ENCODE measurements around the gene SLC35B1. TPM values are rescaled to one million over a fixed set of nuclear protein-coding genes. Genes with fewer than 3 reads are reported as not detected.
A peak's percentile ranks its signal among the peaks of the same experiment; 100 is the strongest.

SLC35B1 gene
- total RNA-seq, 1 experiment from 2014 or later, result 55.9 TPM

DNA sequence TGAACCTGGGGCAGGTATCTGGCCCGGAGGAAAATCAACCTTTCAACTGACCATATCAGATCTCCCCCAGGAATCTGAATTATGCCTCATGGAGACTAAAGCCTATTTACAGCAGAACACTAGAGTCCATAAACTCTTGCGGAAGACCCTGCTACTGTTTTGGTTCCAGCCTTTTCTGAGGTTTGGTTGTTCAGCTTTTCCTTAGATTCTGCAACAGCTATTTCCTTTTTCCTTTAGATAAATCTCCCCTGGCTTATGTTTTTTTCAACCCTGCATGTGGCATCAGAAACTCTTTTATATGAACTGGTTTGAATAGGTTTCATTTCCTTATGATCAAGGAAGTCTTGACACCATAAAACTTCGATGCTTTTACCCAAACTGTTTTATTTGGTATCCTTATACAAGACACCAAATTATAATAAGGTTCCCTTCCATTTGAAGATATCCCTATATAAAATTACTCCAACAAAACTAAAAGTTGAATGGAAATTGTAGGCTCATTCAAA is 43.0 kb downstream of the SLC35B1 start:
- Mint-ChIP-seq H3K9me3 (peaks cover 17% of the 10 kb centered on the region), H3K4me3 (no peak overlapping the region), H3K27ac (no peak overlapping the region; the same call in 1 of the 2 replicates), H3K36me3 (peaks cover 22% of the 10 kb centered on the region), H3K4me1 (peaks cover 4% of the 10 kb centered on the region), H3K27me3 (ENCODE audit: low read depth) (no peaks in the 10 kb centered on the region)
- ATAC-seq (no peak), DNase-seq (ENCODE audit: low spot score) (no peak)
- TF ChIP-seq CREB1 (CRISPR knock-in tag; IDR thresholded peaks at IDR 0.05) (no peak), JUN (CRISPR knock-in tag; IDR thresholded peaks at IDR 0.05) (no peak), ZBTB21 (CRISPR knock-in tag; IDR thresholded peaks at IDR 0.05; ENCODE audit: borderline replicate concordance) (no peak), ATF1 (CRISPR knock-in tag; IDR thresholded peaks at IDR 0.05) (no peak), MYBL2 (CRISPR knock-in tag; IDR thresholded peaks at IDR 0.05) (no peak)
- TF ChIP-seq, protein P1, sequence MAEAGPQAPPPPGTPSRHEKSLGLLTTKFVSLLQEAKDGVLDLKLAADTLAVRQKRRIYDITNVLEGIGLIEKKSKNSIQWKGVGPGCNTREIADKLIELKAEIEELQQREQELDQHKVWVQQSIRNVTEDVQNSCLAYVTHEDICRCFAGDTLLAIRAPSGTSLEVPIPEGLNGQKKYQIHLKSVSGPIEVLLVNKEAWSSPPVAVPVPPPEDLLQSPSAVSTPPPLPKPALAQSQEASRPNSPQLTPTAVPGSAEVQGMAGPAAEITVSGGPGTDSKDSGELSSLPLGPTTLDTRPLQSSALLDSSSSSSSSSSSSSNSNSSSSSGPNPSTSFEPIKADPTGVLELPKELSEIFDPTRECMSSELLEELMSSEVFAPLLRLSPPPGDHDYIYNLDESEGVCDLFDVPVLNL (CRISPR knock-in tag; IDR thresholded peaks at IDR 0.05; ENCODE audit: borderline replicate concordance, low read depth), result no peak
- TF ChIP-seq, protein P2, sequence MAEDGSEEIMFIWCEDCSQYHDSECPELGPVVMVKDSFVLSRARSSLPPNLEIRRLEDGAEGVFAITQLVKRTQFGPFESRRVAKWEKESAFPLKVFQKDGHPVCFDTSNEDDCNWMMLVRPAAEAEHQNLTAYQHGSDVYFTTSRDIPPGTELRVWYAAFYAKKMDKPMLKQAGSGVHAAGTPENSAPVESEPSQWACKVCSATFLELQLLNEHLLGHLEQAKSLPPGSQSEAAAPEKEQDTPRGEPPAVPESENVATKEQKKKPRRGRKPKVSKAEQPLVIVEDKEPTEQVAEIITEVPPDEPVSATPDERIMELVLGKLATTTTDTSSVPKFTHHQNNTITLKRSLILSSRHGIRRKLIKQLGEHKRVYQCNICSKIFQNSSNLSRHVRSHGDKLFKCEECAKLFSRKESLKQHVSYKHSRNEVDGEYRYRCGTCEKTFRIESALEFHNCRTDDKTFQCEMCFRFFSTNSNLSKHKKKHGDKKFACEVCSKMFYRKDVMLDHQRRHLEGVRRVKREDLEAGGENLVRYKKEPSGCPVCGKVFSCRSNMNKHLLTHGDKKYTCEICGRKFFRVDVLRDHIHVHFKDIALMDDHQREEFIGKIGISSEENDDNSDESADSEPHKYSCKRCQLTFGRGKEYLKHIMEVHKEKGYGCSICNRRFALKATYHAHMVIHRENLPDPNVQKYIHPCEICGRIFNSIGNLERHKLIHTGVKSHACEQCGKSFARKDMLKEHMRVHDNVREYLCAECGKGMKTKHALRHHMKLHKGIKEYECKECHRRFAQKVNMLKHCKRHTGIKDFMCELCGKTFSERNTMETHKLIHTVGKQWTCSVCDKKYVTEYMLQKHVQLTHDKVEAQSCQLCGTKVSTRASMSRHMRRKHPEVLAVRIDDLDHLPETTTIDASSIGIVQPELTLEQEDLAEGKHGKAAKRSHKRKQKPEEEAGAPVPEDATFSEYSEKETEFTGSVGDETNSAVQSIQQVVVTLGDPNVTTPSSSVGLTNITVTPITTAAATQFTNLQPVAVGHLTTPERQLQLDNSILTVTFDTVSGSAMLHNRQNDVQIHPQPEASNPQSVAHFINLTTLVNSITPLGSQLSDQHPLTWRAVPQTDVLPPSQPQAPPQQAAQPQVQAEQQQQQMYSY (CRISPR knock-in tag; IDR thresholded peaks at IDR 0.05), result no peak
- TF ChIP-seq, protein P3, sequence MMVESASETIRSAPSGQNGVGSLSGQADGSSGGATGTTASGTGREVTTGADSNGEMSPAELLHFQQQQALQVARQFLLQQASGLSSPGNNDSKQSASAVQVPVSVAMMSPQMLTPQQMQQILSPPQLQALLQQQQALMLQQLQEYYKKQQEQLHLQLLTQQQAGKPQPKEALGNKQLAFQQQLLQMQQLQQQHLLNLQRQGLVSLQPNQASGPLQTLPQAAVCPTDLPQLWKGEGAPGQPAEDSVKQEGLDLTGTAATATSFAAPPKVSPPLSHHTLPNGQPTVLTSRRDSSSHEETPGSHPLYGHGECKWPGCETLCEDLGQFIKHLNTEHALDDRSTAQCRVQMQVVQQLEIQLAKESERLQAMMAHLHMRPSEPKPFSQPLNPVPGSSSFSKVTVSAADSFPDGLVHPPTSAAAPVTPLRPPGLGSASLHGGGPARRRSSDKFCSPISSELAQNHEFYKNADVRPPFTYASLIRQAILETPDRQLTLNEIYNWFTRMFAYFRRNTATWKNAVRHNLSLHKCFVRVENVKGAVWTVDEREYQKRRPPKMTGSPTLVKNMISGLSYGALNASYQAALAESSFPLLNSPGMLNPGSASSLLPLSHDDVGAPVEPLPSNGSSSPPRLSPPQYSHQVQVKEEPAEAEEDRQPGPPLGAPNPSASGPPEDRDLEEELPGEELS (CRISPR knock-in tag; IDR thresholded peaks at IDR 0.05), result no peak
- ChIA-PET CTCF (no interaction called here), POLR2A (interaction anchor here (0.7 kb wide), 1 partner anchor 67 kb away, joined by 5 read pairs; no protein-coding TSS in a partner anchor)

DNA sequence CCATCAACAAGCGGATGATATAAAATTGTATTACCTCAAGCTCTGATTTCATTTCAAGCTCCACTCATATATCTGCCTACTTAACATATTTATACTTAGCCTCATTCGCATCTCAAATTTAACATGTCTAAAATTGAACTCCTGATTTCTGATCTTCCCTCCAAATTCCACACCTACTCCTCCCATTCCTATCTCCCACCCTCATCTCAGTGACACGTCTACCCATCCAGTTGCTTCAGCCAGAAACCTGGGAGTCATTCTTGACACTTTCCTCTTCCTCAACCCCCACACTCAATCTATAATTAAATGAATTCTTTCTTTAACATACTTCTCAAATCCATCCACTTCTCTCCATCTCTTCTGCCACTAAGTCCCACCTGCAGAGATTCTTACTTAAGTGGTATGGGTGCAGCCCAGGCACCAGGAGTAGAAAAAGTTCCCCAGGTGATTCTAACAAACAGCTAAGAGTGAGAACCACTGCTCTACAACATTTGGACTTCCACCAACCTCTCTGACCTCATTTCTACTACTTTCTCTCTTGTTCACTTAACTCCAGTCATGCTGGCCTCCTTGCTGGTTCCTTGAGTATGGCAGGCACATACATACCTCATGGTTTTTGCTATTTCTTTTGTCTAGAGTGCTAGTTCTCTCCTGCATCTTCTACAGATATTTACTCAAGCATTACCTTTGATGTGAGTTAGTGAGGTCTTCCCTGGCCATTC is 47.9 kb downstream of the SLC35B1 start:
- Mint-ChIP-seq H3K27ac (no peak overlapping the region), H3K36me3 (peaks cover 26% of the 10 kb centered on the region), H3K4me3 (no peak overlapping the region), H3K27me3 (ENCODE audit: low read depth) (no peaks in the 10 kb centered on the region), H3K4me1 (peaks cover 4% of the 10 kb centered on the region), H3K9me3 (peaks cover 17% of the 10 kb centered on the region)
- TF ChIP-seq ZNF219 (CRISPR knock-in tag; IDR thresholded peaks at IDR 0.05; ENCODE audit: borderline replicate concordance), result no peak
- TF ChIP-seq, protein P4, sequence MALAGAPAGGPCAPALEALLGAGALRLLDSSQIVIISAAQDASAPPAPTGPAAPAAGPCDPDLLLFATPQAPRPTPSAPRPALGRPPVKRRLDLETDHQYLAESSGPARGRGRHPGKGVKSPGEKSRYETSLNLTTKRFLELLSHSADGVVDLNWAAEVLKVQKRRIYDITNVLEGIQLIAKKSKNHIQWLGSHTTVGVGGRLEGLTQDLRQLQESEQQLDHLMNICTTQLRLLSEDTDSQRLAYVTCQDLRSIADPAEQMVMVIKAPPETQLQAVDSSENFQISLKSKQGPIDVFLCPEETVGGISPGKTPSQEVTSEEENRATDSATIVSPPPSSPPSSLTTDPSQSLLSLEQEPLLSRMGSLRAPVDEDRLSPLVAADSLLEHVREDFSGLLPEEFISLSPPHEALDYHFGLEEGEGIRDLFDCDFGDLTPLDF (CRISPR knock-in tag; IDR thresholded peaks at IDR 0.05), result no peak
- POLR2A ChIA-PET, result no interaction called here
- CTCF ChIA-PET, result no interaction called here
- ATAC-seq (no peak), DNase-seq (ENCODE audit: low spot score) (no peak)

DNA sequence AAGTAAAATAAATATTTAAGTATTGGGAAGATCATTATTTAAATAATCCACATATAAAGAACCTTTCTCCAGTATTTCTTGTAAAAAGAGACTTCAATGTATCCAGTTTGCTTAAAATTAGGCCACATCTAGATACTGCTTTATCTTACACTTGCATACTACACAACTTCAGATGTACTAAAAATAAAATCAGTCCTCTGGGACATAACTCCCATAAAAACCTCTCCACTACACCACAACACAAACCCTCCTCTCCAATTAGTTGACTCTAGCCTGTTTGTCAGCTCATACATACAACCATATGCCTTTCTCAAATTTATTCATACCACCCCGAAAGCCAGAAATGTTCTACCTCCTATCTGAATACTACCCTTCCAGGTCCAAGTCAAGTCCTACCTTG is 51.5 kb downstream of the SLC35B1 start:
- ATAC-seq (no peak), DNase-seq (ENCODE audit: low spot score) (no peak)
- no peaks in the 10 kb centered on the region for H3K27me3 Mint-ChIP-seq (ENCODE audit: low read depth)
- CTCF ChIA-PET, result no interaction called here
- peaks cover 8% of the 10 kb centered on the region; the same call in 1 of the 2 replicates for H3K36me3 Mint-ChIP-seq
- POLR2A ChIA-PET, result no interaction called here
- no peak overlapping the region for H3K4me3 Mint-ChIP-seq
- H3K9me3 Mint-ChIP-seq, result peaks cover 2% of the 10 kb centered on the region; the same call in 1 of the 2 replicates
- no peak for TF ChIP-seq SMAD4 (CRISPR knock-in tag; IDR thresholded peaks at IDR 0.05)
- no peak for TF ChIP-seq FOXJ3 (CRISPR knock-in tag; IDR thresholded peaks at IDR 0.05; ENCODE audit: borderline replicate concordance)
- TF ChIP-seq ZNF671 (CRISPR knock-in tag; IDR thresholded peaks at IDR 0.05), result no peak
- no peak for TF ChIP-seq NR3C1 (CRISPR knock-in tag; conservative IDR thresholded peaks at IDR 0.05; ENCODE audit: low read depth)
- TF ChIP-seq, protein P5, sequence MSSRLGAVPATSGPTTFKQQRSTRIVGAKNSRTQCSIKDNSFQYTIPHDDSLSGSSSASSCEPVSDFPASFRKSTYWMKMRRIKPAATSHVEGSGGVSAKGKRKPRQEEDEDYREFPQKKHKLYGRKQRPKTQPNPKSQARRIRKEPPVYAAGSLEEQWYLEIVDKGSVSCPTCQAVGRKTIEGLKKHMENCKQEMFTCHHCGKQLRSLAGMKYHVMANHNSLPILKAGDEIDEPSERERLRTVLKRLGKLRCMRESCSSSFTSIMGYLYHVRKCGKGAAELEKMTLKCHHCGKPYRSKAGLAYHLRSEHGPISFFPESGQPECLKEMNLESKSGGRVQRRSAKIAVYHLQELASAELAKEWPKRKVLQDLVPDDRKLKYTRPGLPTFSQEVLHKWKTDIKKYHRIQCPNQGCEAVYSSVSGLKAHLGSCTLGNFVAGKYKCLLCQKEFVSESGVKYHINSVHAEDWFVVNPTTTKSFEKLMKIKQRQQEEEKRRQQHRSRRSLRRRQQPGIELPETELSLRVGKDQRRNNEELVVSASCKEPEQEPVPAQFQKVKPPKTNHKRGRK (CRISPR knock-in tag; IDR thresholded peaks at IDR 0.05; ENCODE audit: borderline replicate concordance), result no peak
- TF ChIP-seq, protein P1 (CRISPR knock-in tag; IDR thresholded peaks at IDR 0.05; ENCODE audit: borderline replicate concordance, low read depth), result no peak
- no peak for TF ChIP-seq PRRX2 (CRISPR knock-in tag; IDR thresholded peaks at IDR 0.05)
- no peak for TF ChIP-seq ZNF121 (CRISPR knock-in tag; IDR thresholded peaks at IDR 0.05)
- TF ChIP-seq TEAD1 (CRISPR knock-in tag; IDR thresholded peaks at IDR 0.05), result no peak
- no peak for TF ChIP-seq SMAD3 (CRISPR knock-in tag; IDR thresholded peaks at IDR 0.05; ENCODE audit: borderline replicate concordance)
- TF ChIP-seq RELA (CRISPR knock-in tag; IDR thresholded peaks at IDR 0.05; ENCODE audit: borderline replicate concordance), result no peak
- TF ChIP-seq FOXK1 (CRISPR knock-in tag; IDR thresholded peaks at IDR 0.05), result no peak
- 0 out of 2 replicates have a peak overlapping the region, but pooled peaks have one; percentile 2 for H3K27ac Mint-ChIP-seq
- H3K4me1 Mint-ChIP-seq, result no peaks in the 10 kb centered on the region

All from WTC11 (cell line).